Skeletal muscle tissue (tissue), 4 donors: Measurements from ENCODE around the gene S100PBP. TPM values are rescaled to one million over a fixed set of nuclear protein-coding genes. Genes with fewer than 3 reads are reported as not detected.

Source experiments
- H3K27ac ChIP-seq: one replicate; pipeline ENCODE4 v1.7.0; 2013; ENCODE audit warnings: mild to moderate bottlenecking, low read depth, low read length, inconsistent platforms
- H3K27me3 ChIP-seq, 3 donors: one replicate each; pipeline ENCODE4 v1.7.0; 2013; ENCODE audit warnings: low read length in 3 of 3; ENCODE audit not compliant: control insufficient read depth in 3 of 3, insufficient read depth in 3 of 3
- H3K36me3 ChIP-seq, 3 donors: one replicate each; pipeline ENCODE4 v1.7.0; 2013; ENCODE audit warnings: low read length in 3 of 3; ENCODE audit not compliant: control insufficient read depth in 3 of 3, insufficient read depth in 3 of 3
- H3K4me1 ChIP-seq, 3 donors: one replicate each; pipeline ENCODE4 v1.7.0; 2013; ENCODE audit warnings: low read length in 3 of 3, mild to moderate bottlenecking in 3 of 3; ENCODE audit not compliant: control insufficient read depth in 3 of 3, insufficient read depth in 3 of 3
- H3K4me3 ChIP-seq, 3 donors: one replicate each; pipeline ENCODE4 v1.7.0; 2013; ENCODE audit warnings: low read length in 3 of 3
- H3K9ac ChIP-seq, 3 donors: one replicate each; pipeline ENCODE4 v1.7.0; 2013; ENCODE audit warnings: low read length in 3 of 3, mild to moderate bottlenecking in 3 of 3, moderate library complexity in 2 of 3, low read depth in 1 of 3
- H3K9me3 ChIP-seq, 3 donors: one replicate each; pipeline ENCODE4 v1.7.0; 2013; ENCODE audit warnings: low read length in 3 of 3; ENCODE audit not compliant: control insufficient read depth in 3 of 3
- total RNA-seq: library from RNA; depleted of rRNA; stranded (reverse); fragments of >200 nt; gene quantifications from one replicate; pipeline ENCODE4 v1.2.3, GENCODE V29; 2014
- donor health status: Osteomylitis.

Gene S100PBP
- total RNA-seq, 1 donor from 2014 or later = 22.4 TPM

DNA sequence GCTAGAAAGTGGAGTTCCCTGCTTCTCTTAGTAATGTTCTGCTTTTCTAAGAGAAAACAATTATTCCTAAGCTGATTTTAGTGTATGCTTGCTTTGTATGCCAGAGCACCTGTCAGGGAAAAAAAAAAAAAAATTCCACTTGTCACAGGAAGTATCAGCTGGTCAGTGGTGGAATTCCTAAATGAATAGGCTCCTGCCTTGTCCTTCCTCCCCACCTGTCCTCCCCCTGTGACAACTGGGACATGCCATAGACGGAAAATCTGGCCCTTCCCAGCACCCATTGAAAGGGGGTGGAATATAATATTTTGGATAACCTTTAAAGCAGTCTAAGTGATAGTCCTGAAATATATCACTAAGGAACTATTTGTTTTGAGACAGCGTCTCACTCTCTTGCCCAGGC lies 42.5 kb downstream of the S100PBP start:
- peaks cover 8 to 34% (median 22%) of the 10 kb centered on the region in 3 donors for H3K36me3 ChIP-seq
- no peak overlapping the region for H3K9ac ChIP-seq
- H3K9me3 ChIP-seq = no peaks in the 10 kb centered on the region
- no peak overlapping the region for H3K4me3 ChIP-seq
- peaks cover 37 to 50% (median 43%) of the 10 kb centered on the region in 3 donors for H3K4me1 ChIP-seq
- H3K27me3 ChIP-seq = no peaks in the 10 kb centered on the region
- H3K27ac ChIP-seq = no peak overlapping the region

- Histone ChIP-seq H3K4me3 (no peak overlapping the region), H3K27ac (no peak overlapping the region), H3K36me3 (peaks cover 8 to 29% (median 22%) of the 10 kb centered on the region in 3 donors), H3K9me3 (no peaks in the 10 kb centered on the region), H3K27me3 (no peaks in the 10 kb centered on the region), H3K4me1 (peaks cover 38 to 53% (median 46%) of the 10 kb centered on the region in 3 donors), H3K9ac (no peak overlapping the region)
These were observed 43.1 kb downstream of the S100PBP start for GRCh38 chr1:32860566-32860965.

DNA sequence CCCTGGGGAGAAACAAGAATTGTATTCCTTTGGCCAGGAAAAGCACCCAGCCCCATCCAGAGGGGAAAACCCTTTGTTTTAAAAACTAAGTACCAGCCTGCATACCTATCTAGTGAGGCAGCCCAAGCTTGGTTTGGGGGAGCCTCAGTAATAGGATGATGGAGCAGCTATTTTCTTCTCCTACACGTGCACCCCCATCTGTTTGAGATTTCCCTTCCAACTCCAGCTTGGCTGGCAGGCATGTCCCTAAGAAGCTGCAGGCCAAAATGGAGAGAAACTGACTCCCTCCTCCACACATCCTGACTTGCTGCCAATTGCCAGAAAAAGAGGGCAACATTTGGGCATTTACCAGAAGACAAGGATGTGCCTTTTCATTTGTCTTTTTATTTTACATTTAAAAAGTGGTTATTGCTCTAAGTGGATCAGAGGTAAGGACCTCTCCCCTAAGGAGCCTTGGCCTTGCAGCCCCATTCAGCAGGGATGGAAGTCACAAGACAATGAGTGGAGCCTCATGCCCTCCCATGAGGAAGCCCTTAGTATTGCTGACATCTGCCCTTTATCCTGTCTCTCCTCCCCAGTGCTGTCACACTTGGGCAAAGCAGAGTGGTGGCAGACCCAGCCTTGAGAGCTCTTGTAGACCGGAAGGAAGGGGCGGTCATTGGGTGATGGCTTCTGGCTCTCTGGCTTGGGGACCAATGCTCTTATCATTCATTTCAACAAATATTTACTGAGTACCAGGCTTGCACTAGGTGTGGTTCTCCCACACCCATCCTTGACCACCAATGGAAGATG lies 44.6 kb downstream of the S100PBP start:
- H3K4me1 ChIP-seq = peaks cover 46 to 58% (median 48%) of the 10 kb centered on the region in 3 donors
- no peaks in the 10 kb centered on the region for H3K27me3 ChIP-seq
- no peaks in the 10 kb centered on the region for H3K9me3 ChIP-seq
- no peak overlapping the region for H3K27ac ChIP-seq
- no peak overlapping the region for H3K4me3 ChIP-seq
- H3K9ac ChIP-seq = no peak overlapping the region
- H3K36me3 ChIP-seq = peaks cover 5 to 19% (median 13%) of the 10 kb centered on the region in 3 donors

- no peaks in the 10 kb centered on the region for H3K27me3 ChIP-seq
- H3K4me1 ChIP-seq = peaks cover 46 to 58% (median 48%) of the 10 kb centered on the region in 3 donors
- H3K9ac ChIP-seq = peak overlapping the region in 1 of 3 donors; percentile 18
- H3K27ac ChIP-seq = no peak overlapping the region
- H3K4me3 ChIP-seq = no peak overlapping the region
- no peaks in the 10 kb centered on the region for H3K9me3 ChIP-seq
- H3K36me3 ChIP-seq = peaks cover 12 to 22% (median 13%) of the 10 kb centered on the region in 3 donors
These were observed 45.9 kb downstream of the S100PBP start for GRCh38 chr1:32863218-32863880.

GRCh38 chr1:32863881-32864245 lies 46.4 kb downstream of the S100PBP start:
- Histone ChIP-seq H3K9ac (peak overlapping the region in 1 of 3 donors; percentile 18), H3K4me1 (peaks cover 46 to 61% (median 48%) of the 10 kb centered on the region in 3 donors), H3K36me3 (peaks cover 10 to 22% (median 13%) of the 10 kb centered on the region in 3 donors), H3K4me3 (no peak overlapping the region), H3K27ac (no peak overlapping the region), H3K9me3 (no peaks in the 10 kb centered on the region), H3K27me3 (no peaks in the 10 kb centered on the region)

DNA sequence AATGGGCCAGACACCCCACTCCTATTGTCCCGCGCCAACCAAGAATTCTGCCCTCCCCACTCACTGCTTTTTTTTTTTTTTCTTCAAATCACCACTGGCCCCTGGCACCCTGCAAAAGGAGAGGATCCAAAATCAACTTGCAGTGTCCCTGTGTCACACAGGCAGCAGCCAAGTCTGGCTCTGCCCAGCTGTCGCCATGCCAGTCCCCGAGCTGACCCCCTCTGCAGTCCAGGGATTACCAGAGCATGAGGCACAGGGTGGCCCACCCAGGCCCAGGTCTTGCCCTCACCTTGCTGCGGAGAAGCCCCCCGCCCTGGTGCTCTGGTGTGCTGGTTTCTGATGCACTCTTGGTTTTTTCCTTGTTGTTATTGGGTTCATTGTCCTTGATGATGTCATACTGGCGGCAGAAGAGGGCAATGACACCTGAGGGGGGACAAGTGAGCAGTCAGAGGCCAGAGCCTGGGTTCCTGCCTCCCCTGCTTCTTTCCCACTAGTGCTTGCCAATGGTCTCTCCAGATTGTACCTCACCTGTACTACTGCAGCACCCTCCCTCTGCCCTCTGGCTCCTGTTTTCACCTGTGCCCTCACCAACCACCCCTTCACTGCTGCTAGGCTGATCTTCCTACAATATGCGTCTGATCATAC lies 47.0 kb downstream of the S100PBP start:
- Histone ChIP-seq H3K9ac (peak overlapping the region in 1 of 3 donors; percentile 58), H3K36me3 (peaks cover 10 to 21% (median 13%) of the 10 kb centered on the region in 3 donors), H3K4me1 (peaks cover 48 to 64% (median 50%) of the 10 kb centered on the region in 3 donors), H3K27me3 (no peaks in the 10 kb centered on the region), H3K27ac (no peak overlapping the region), H3K4me3 (no peak overlapping the region), H3K9me3 (no peaks in the 10 kb centered on the region)

- Histone ChIP-seq H3K27ac (peak overlapping the region; percentile 39), H3K36me3 (peaks cover 10 to 21% (median 13%) of the 10 kb centered on the region in 3 donors), H3K27me3 (no peaks in the 10 kb centered on the region), H3K9me3 (no peaks in the 10 kb centered on the region), H3K4me1 (peaks cover 47 to 62% (median 52%) of the 10 kb centered on the region in 3 donors), H3K9ac (no peak overlapping the region), H3K4me3 (no peak overlapping the region)
These were observed 48.4 kb downstream of the S100PBP start for GRCh38 chr1:32865639-32866405.

- H3K27ac ChIP-seq = no peak overlapping the region
- no peak overlapping the region for H3K4me3 ChIP-seq
- no peaks in the 10 kb centered on the region for H3K9me3 ChIP-seq
- H3K4me1 ChIP-seq = peaks cover 48 to 55% (median 49%) of the 10 kb centered on the region in 3 donors
- H3K36me3 ChIP-seq = peaks cover 10 to 21% (median 13%) of the 10 kb centered on the region in 3 donors
- no peaks in the 10 kb centered on the region for H3K27me3 ChIP-seq
- no peak overlapping the region for H3K9ac ChIP-seq
These were observed 49.7 kb downstream of the S100PBP start for GRCh38 chr1:32867151-32867550.

DNA sequence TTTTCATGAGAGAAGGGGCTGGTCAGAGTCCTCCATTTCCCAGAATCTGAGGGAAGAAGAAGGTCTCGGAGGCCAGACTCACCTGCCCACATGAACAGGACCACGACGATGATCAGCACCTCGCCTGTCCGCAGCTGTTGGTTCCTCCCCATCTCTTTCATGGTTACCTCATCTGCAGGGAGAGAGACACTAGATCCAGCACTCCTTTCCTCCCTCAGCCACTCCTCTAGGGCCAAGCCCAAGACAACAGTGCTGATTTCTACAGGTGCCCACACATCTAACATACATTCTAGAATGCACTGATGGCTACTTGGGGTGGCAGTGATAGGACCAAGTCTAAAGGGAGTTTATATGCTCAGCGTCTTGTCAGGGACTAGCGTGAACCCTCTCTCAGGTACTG lies 50.2 kb downstream of the S100PBP start:
- no peaks in the 10 kb centered on the region for H3K9me3 ChIP-seq
- H3K36me3 ChIP-seq = peaks cover 9 to 18% (median 9%) of the 10 kb centered on the region in 3 donors
- H3K9ac ChIP-seq = no peak overlapping the region
- no peak overlapping the region for H3K4me3 ChIP-seq
- H3K27me3 ChIP-seq = no peaks in the 10 kb centered on the region
- peaks cover 48 to 55% (median 49%) of the 10 kb centered on the region in 3 donors for H3K4me1 ChIP-seq
- no peak overlapping the region for H3K27ac ChIP-seq
